Stimulated activated CD4-positive, alpha-beta T cell treated with anti-CD3 and anti-CD28 coated beads, TNF-alpha, amount 100 ng/mL, for 1 hour (primary cell): ENCODE measurements around the gene CTNNA3.

ENCODE experiments used
- DNase-seq, 3 donors: peaks; one replicate each; pipeline ENCODE4 v3.0.0-alpha.2; 2020; ENCODE audit warnings: low read depth in 3 of 3, low spot score in 1 of 3

Gene CTNNA3

DNA sequence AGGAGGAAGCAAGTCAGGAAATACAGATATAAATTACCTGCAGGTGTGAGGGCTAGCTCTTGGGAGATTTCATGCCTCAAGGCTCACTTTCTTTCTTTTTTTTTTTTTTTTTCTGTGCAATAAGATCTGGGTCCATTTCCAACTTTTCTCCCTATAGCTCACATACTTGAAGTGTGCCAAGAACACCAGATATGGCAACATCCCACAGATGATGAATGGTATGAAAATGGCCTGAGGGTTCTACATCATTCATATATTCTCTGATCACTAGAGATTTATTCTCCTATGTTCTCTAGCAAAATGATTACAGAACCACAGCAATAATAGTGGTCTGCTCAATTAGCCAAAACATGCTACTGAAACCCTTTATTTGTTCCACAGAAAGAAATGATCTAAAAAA, 653.0 kb downstream of the CTNNA3 start:
- no peak for DNase-seq

DNA sequence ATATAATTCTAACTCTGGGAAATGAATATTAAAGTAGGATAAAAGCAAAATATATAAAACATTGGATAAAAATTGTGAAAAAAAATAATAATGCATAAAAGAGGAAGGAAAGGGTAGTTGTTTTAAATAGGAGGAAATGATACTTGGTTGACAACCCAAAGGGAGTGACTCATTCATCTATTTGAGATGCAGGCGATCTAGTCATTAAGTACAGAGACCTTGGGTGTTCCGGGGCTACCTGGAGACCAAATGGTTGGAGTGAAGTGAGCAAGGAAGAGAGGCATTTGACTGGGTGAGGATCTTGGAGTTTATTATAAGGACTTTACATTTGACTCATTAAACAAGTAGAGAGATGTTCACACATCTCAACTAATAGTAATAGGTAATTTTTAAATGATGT, 659.2 kb downstream of the CTNNA3 start:
- DNase-seq = no peak

DNA sequence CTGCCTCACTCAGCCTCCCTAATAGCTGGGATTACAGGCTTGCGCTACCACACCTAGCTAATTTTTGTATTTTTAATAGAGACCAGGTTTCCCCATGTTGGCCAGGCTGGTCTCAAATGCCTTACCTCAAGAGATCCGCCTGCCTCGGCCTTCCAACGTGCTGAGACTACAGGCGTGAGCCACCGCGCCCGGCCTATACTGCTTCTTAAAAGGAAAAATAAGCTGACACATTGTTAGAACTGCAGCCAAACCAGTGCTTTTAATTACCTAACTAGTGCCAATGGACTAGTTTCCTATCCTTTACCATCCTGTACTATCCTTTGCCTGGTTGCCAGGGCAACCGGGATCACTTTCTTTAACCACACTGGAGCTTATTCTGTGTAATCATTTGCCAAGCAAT, 662.1 kb downstream of the CTNNA3 start:
- no peak for DNase-seq

DNA sequence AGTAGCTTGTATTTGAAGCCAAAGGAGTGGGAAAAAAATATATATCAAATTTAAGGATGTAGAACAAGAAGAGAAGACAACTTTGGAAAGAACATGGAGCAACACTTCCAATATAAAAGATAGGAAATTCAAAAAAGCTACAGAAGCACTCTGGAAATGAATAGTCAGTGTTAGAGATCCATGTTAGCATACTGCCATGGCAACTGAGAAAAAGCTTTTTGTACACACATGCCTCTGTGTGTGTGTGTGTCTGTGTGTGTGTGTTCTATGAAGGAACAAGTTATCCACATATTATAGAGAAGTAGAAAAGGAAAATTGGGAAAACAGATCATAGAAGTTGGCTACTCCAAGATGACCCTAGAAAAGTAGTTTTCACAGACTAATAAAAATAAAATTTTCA, 673.9 kb downstream of the CTNNA3 start:
- no peak for DNase-seq

DNA sequence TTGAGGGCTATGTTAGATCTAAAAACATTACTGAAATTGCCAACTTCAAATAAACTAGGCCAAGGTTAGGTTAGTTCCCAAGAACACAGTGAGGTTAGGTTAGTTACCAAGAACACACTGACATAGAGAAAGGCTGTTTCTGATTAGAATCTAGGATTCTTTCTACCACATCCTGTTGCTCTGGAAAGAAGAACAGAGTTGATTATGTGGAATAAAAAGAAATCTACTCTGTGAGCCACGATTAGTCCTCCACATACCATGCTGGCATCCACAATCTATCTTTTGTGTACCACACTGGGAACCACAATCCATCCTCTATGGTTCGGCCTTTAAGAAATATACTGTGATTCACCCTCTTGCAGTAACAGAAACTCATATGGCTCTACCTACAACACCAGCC, 678.8 kb downstream of the CTNNA3 start:
- DNase-seq = no peak

DNA sequence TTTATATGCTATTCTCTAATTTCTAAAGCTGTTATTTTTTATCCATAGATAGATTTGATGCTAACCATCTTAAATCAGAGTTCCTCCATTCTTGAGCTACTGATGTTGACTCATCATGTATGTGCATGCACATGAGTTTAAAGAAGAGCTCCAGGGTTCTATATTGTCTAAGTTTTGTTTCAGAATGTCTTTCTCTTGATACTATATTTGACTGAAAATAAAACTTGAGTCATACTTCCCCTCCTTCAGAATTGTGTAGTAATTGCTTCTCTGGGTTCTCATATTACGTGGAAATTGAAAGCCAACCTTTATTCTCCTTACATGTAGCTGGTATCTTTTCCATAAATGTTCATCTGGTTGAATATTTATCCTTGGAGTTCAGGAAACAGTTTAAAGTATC, 680.8 kb downstream of the CTNNA3 start:
- DNase-seq = no peak

DNA sequence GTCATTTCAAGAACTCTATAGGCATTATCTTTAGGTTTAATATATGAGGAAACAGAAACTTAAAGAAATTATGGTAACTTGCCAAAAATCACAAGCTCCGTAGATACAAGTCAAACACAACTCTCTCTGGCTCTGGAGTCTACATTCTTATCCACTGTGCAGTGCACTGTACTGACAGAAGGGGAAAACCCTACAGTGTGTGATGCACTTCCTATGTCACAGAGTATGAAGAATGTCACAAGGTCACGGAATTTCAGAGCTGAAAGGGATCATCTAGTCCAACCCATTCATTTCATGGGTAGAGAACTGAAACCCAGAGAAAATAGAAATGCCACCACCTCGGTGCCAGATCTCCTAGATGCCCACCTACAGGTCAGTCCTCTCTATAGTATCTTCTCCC, 684.0 kb downstream of the CTNNA3 start:
- no peak for DNase-seq

DNA sequence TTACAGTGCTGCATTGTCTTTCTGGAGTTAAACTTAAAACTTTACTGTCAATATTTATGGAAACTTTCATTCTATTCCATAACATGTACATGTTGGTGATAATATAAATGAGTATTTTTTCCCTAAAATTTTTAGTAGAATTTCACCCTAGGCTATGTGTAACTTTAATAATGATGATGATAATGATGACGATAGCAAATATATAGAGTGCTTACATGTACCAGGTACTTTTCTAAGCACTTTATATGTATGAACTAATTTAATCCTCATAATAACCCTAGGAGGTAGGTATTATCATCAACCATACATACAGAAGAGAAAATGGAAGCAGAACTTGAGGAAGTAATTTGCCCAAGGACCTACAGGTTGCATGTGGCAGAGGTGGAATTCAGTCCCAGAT, 684.5 kb downstream of the CTNNA3 start:
- DNase-seq = no peak

DNA sequence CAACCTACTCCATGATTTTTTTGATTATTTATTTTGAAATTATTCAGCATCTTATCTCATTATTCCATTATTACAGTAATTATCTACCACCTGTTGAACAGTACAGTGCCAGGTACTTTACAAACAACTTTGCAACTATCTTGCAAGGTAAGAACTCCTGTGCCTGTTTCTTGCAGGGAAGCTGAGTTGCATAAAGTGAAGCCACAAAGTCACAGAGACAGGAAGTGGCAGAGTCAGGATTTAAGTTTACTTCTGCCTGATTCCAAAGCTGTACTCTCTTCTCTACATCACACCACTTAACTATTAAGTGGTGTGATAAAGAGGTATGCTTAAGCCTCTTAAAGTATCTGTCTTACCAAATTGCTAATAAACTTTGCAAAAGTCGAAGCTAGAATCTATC, 690.0 kb downstream of the CTNNA3 start:
- no peak for DNase-seq

DNA sequence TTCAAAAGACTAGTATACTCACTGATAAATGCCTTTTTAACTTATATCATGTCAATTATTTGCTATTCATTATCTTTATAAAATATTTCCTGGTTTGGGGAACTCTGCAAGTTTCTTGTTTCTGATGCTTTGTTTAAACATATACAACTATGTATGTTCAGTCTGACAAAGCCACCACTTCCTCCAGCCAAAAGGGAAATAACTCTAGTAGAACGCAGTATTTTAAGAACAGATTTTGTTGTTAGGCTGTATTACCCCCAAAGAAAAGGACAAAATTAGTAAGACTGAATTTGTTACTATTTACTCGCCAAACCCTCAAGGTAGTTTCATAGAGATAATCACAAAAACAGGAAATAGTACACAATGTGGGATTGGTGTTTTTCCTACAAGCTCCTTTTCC, 691.3 kb downstream of the CTNNA3 start:
- no peak for DNase-seq

DNA sequence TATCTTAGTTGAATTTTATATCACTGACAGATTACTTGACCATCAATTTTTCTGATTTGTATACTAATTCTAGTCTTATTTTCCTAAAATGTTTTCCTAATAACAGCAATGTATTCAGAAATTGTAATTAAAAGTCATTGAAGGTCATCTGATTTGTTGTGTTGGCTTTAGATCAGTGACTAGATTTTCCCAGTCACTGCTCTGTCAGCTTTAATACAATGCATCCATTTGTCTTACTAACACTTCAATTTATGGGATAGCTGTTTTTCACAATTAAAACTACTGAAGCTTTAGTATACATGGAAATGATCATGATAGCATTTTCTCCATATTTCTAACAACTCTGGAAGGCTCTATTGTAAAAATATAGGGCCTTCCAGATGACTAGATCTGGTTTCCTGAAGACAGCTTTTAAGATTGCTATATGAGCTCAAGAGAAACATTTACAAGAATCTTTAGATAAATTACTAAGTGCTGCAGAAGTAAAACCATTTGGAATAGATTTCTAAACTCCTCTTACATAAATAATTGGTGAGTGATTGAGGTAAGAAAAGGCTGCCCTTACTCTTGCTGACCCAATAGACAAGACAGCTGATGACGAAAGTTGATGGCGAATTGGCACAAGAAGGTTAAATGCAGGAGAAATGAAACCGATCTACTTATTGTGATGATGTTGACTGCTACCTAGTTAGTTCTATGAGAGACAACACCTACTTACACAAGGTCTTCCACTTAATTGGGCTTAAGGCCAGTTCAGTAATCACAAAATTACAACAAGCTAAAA, 696.0 kb downstream of the CTNNA3 start:
- DNase-seq = no peak

DNA sequence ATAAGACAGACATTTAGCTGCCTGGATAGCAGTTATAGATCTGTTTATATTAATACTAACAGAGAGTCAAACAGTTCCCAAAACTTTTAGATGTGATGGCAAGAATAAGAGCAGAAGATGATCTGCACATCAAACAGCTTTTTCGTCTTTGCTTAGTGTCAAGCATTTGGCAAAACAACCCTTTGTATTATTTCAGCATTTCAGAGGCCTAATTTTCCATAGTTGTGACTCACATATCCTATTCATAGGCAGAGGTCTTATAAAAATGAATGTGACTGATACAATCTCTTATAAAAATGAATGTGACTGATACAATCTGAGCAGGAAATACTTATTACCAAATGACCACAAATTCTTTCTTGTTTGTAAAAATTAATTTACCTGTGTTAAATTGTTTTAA, 699.0 kb downstream of the CTNNA3 start:
- DNase-seq = no peak

DNA sequence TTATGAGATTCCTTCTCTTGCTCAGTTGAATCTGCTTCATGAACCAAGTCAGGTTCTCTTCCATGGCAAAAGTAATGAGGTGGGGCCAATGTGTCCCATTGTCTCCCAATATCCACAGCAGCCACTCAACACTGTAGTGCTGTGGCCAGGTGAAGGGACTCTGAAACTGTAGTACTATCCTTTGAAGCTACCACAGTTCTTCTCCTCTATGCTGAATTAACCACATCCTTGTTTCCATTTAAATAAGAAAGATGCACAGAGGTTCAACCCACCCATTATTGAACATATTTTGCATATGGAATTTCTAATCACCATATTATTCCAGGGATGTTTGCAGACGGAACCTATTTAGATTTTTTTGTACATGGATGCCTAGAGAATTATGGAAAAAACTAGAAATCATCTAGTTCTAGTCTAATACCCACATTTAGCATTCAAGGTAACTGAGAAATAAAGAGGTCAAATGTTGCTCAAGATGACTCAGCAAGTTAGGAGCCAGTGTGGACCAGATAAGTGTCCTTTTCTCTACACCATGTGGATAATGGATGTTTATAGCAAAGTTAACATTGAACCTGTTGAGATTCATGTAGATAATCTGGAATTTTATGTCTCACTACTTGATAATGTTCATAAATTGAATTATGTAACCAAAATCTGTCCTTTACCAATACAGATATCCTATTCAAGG, 705.7 kb downstream of the CTNNA3 start:
- DNase-seq = no peak

DNA sequence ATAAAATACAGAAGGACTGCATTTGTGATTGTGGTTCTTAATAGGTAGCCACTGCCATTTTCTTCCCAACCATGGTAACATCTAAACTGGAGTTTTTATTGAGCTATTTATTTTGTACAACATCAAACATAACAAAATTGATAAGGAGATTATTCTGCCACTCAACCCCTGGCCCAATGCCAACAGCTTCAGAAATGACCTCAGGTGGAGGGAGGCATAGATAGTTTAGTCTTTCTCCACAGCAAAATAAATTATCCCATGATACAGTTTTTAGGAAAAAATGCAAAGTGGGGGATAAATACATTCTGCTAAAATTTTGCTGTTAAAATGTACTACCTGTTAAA, 712.5 kb downstream of the CTNNA3 start:
- no peak for DNase-seq

DNA sequence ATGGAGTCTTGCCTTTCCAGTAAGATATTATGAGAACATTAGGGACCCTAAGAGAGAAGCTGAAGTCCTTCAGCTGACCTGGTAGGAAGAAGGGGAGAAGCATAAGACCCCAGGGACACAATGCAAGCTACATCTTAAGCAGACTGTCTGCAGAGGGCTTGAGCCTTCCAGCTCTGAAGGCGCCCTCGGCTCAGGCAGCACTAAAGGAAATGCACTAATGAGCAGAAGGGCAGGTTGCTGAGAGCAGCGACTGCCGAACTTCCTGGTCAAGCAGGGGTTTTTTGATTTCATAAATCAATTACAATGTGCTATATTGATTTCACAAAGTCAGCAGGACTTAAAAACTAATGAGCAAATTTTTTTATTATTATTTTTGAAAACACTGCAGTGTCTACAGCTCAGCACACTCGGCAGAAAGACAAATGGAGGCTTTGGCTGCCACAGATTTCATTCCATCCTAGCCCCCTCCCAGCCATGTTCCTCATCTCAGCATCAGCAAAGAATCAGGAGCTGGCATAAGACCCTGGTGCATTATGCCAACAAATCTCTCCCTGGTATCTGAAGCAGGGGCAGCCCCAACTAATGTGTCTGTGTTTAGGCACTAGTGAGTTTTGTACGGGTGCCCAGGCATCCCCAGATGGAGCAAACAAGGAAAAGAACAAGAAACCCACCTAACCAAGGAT, 713.1 kb downstream of the CTNNA3 start:
- no peak for DNase-seq

DNA sequence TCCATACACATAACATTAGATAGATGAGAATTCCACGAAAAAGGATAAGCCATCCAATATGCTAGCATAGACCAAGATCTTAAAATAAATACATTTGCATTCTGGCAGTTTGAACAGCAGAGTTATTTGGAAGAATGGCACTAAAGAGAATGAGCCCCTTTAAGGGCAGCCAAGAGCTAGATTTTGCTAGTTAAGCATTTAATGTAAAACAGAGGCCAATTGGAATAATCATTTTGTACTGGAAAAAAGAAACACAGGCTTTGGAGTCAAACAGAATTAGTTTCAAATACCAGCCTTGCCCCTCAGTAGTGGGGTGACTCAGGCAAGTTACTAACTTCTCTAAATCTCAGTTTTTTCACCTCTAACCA, 714.0 kb downstream of the CTNNA3 start:
- DNase-seq = no peak

DNA sequence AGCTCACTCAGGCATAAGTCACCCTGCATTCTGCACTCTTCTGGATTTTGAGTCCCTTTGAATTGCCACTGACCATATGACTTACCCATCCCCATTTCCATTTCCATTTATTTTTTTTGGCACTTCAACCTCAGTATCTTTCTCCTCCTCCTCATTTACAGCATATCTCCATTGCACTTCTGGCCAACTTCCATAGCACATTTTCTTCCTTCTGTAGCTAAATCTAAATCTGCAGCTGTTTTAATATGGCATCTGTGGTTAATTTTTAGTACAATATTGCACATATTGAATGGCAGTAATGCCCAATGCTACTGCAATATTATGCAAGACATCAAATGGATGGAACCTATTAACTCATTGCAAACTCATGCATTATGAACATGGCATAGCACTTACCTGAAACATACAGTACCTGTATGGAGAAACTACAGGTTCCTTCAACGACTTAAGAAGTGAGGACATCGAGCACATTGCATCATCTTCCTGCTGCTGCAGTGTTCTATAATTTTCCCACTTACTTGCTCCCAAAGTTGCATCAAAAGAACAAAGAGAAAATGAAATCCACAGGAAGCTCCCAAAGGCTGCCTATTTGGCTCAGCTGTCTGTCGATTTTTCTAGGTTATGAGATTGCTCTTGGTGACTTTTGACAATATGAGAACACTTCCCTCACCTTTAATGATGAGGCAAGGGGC, 714.5 kb downstream of the CTNNA3 start:
- no peak for DNase-seq

DNA sequence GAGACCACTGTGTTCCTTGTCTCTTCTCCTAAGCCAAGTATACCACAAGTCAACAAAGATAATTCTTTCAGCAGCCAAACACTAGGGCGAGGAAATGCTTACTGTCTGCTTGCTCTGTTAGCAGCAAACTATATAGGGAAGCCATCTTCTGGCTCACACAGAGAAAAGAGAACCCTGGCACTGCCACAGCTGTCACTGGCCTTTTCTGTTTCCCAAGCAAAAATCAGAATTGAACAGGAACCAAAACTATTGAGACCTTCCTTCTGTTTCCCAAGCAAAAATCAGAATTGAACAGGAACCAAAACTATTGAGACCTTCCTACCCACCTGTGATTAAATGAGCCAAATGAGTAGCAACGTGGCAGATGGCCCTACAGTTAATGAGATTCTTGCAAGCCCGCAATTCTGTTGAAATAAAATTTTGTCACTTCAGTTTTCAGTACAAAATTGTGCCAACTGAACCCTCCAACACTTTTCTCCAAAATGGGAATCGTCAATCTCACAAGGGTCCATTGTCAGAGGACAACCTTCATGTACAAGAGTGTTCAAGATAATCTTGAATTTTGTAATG, 715.7 kb downstream of the CTNNA3 start:
- no peak for DNase-seq

DNA sequence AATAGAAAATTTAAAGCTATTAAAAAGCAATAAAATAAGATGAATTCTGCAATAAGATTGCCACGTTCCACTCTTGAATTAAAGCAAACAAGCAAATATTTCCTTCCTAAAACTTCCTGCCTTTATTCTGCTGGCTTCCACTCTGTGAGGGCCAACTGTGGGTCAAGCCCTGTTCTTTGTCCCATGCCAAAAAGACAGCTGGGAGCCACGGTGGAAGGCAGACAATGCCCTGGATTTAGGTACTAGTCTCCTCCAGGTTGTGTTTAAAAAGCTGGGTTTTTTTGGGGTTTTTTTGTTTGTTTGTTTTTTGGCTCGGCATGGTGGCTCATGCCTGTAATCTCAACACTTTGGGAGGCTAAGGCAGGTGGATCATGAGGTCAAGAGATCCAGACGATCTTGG, 731.0 kb downstream of the CTNNA3 start:
- DNase-seq = no peak

DNA sequence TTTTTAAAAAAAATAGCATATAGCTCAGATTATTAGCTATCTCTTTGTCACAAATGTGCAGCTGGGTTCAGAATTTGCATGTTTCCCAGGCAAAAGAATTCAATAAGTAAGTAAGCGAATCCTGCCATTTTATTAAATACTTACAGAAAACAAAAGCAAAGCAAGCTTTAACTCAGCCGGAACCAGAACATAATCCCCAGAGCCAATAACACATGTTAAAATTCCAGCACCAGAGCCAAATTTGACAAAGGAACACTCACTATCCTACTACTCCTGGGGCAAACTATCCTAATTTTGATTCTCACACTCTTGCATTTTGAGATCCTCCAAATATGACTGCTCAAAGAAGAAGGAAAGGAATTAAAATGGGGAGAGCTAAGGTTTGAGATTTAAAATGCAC, 737.5 kb downstream of the CTNNA3 start:
- DNase-seq = no peak

DNA sequence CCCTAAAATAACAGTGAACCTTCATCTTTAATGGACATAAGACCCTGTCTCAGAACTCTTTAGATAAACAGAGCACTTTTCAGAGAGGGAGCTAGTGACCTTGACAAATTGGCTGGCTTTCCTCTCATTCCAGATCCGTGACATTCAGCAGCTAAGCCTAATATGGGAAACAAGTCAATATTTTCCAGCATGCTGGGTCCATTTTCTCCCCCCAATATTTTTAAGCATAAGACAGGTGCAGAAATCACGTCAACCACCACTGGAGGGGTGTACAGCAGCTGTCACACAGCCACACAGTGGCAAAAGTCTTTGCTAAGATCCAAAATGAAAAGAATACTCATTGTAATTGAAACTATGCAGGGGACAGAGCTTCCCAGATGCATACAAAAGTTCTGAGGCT, 744.1 kb downstream of the CTNNA3 start:
- DNase-seq = no peak

DNA sequence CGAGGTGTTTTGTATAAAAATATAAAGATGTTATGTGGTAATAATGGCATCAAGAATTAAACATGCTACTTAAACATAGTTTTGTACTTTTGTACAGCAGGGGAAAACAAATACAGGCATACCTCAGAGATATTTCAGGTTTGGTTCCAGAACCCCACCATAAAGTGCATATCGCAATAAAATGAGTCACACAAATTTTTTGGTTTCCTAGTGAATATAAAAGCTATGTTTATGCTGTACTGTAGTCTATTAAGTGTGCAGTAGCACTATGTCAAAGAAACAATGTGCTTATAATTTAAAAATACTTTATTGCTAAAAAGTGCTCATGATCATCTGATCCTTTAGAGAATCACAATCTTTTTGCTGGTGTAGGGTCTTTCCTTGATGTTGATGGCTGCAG, 752.4 kb downstream of the CTNNA3 start:
- no peak for DNase-seq
